Psoas muscle (tissue), 8 donors: ENCODE measurements around the gene RNF213. TPM values are rescaled to one million over a fixed set of nuclear protein-coding genes. Genes with fewer than 3 reads are reported as not detected.

Source experiments
- ATAC-seq, 4 donors: fragments of 200-7000 bp; cut with Tn5 transposase; one replicate each; pipeline ENCODE4 v1.9.1; 2020; ENCODE audit warnings: moderate library complexity in 3 of 4, mild to moderate bottlenecking in 2 of 4
- DNase-seq, 2 donors: peaks; one replicate each; pipeline ENCODE4 v3.0.0-alpha.2; 2020
- H3K27ac ChIP-seq: fragments of 200-600 bp; one replicate; pipeline ENCODE4 v1.8.0; 2022
- H3K27me3 ChIP-seq, 3 donors: fragments of 200-600 bp in 1 of 3; one replicate each; pipeline versions ENCODE4 v1.6.1 to v1.8.0; 2013 to 2022; ENCODE audit warnings: low read length in 2 of 3, mild to moderate bottlenecking in 2 of 3, moderate library complexity in 1 of 3; ENCODE audit not compliant: insufficient read depth in 3 of 3
- H3K36me3 ChIP-seq, 2 donors: fragments of 200-600 bp in 1 of 2; one replicate each; pipeline versions ENCODE4 v1.6.1 to v1.8.0; 2013 to 2022; ENCODE audit warnings: low read depth in 1 of 2, mild to moderate bottlenecking in 1 of 2, moderate library complexity in 1 of 2; ENCODE audit not compliant: insufficient read depth in 1 of 2
- H3K4me1 ChIP-seq: fragments of 200-600 bp; one replicate; pipeline ENCODE4 v1.8.0; 2022
- H3K4me3 ChIP-seq: fragments of 200-600 bp; one replicate; pipeline ENCODE4 v1.8.0; 2022; ENCODE audit warnings: mild to moderate bottlenecking
- H3K9me3 ChIP-seq: fragments of 200-600 bp; one replicate; pipeline ENCODE4 v1.8.0; 2022
- CTCF ChIP-seq: fragments of 200-600 bp; IDR thresholded peaks from one replicate; pipeline ENCODE4 v1.8.0; 2022; ENCODE audit warnings: antibody characterized with exemption
- WGBS, 3 donors: extraction: QIAGEN DNeasy Blood & Tissue Kit; methylation state at CpG; one replicate each; pipeline versions ENCODE4 v1.1.6 to v1.1.7; 2013; 5-methylcytosine and 5-hydroxymethylcytosine counted together
- intact Hi-C, 2 donors: fragments of 100-400 bp; cut with DNase I; formaldehyde crosslinking; loops; one replicate each; pipeline versions ENCODE4 v1.11.0 to v1.14.2; 2022
- polyA plus RNA-seq, 3 donors: library from polyadenylated mRNA; stranded (reverse); fragments of 200-250 nt; gene quantifications; one replicate each; pipeline ENCODE4 v1.2.3, GENCODE V29; 2013
- total RNA-seq, 4 donors: library from RNA; stranded (reverse); fragmentation: NEBNext Ultra II Directional in 2 of 4; extraction: Animal tissue kit (Norgen Biotek cat#: 25700) in 2 of 4; gene quantifications; one replicate each; pipeline versions ENCODE4 v1.2.1 to v1.2.4, GENCODE V29; 2021 to 2023
- donor health status: healthy with polysubstance abuse.
- donor health status: DM: no; HTN: no; CAD: no; lungs with moderate emphysema.
- donor health status: Bipolar disorder and iron deficiency.
- donor health status: healthy.
- donor health status: DM: yes; HTN: yes; CAD: no.
- donor health status: DM: no; HTN: no; CAD: no.
- donor health status: DM: no; HTN: no; CAD: no.
- donor health status: DM: yes; HTN: yes; CAD: no.

RNF213 gene
- total and polyA plus RNA-seq, 7 donors: 10.2 to 42.0 (median 33.7) TPM

GRCh38 chr17:80427366-80428282 lies 167.0 kb downstream of the RNF213 start:
- Histone ChIP-seq H3K27ac (no peak overlapping the region), H3K27me3 (no peaks in the 10 kb centered on the region), H3K4me1 (peaks cover 17% of the 10 kb centered on the region), H3K4me3 (no peak overlapping the region), H3K36me3 (peaks cover 0 to 23% of the 10 kb centered on the region in 2 donors), H3K9me3 (no peaks in the 10 kb centered on the region)
- TF ChIP-seq CTCF: no peak
- WGBS, 3 donors: 87 to 91% (median 88%) methylated on average over 26 to 27 of the region's 27 CpGs
- DNase-seq (peak in 1 of 2 donors; percentile 54), ATAC-seq (no peak)
- intact Hi-C loops: loop anchor here (2.0 to 10.0 kb wide), 4 partner anchors 145 to 667 kb away; no protein-coding TSS in a partner anchor

GRCh38 chr17:80428363-80428762 lies 167.7 kb downstream of the RNF213 start:
- WGBS, 3 donors: 88 to 94% (median 93%) methylated on average over 12 of the region's 12 CpGs
- no peaks in the 10 kb centered on the region for H3K9me3 ChIP-seq
- H3K4me3 ChIP-seq: no peak overlapping the region
- DNase-seq (peak in 1 of 2 donors; percentile 35), ATAC-seq (no peak)
- intact Hi-C loops: loop anchor here in 1 of 2 donors (10.0 kb wide), 2 partner anchors 446 to 666 kb away; no protein-coding TSS in a partner anchor
- no peak for TF ChIP-seq CTCF
- peaks cover 0 to 23% of the 10 kb centered on the region in 2 donors for H3K36me3 ChIP-seq
- peaks cover 9% of the 10 kb centered on the region for H3K4me1 ChIP-seq
- H3K27me3 ChIP-seq: no peaks in the 10 kb centered on the region
- H3K27ac ChIP-seq: no peak overlapping the region

GRCh38 chr17:80428796-80429195 lies 168.1 kb downstream of the RNF213 start:
- Histone ChIP-seq H3K4me1 (peaks cover 5% of the 10 kb centered on the region), H3K27me3 (no peaks in the 10 kb centered on the region), H3K36me3 (peaks cover 0 to 23% of the 10 kb centered on the region in 2 donors), H3K4me3 (no peak overlapping the region), H3K9me3 (no peaks in the 10 kb centered on the region), H3K27ac (no peak overlapping the region)
- 89 to 93% (median 90%) methylated on average over 11 of the region's 11 CpGs for WGBS, 3 donors
- no peak for TF ChIP-seq CTCF
- peak in 1 of 2 donors; percentile 17 for DNase-seq
- intact Hi-C loops: loop anchor here in 1 of 2 donors (10.0 kb wide), 2 partner anchors 446 to 666 kb away; no protein-coding TSS in a partner anchor
- ATAC-seq: no peak

GRCh38 chr17:80429356-80430275 lies 169.0 kb downstream of the RNF213 start:
- peaks cover 3% of the 10 kb centered on the region for H3K4me1 ChIP-seq
- no peaks in the 10 kb centered on the region for H3K9me3 ChIP-seq
- H3K4me3 ChIP-seq: no peak overlapping the region
- DNase-seq: peak in 1 of 2 donors; percentile 34
- intact Hi-C loops: loop anchor here (5.0 to 10.0 kb wide), 3 partner anchors 148 to 665 kb away; no protein-coding TSS in a partner anchor
- no peak overlapping the region for H3K27ac ChIP-seq
- ATAC-seq: no peak
- no peaks in the 10 kb centered on the region for H3K27me3 ChIP-seq
- peaks cover 0 to 23% of the 10 kb centered on the region in 2 donors for H3K36me3 ChIP-seq
- 89 to 92% (median 89%) methylated on average over 33 of the region's 33 CpGs for WGBS, 3 donors
- TF ChIP-seq CTCF: no peak
